HepG2 (cell line): Measurements from ENCODE around the gene EPHA3. TPM values are rescaled to one million over a fixed set of nuclear protein-coding genes. Genes with fewer than 3 reads are reported as not detected.

Source experiments
- ATAC-seq: fragments of 200-7000 bp; cut with Tn5 transposase; 3 replicates; pipeline ENCODE4 v1.9.1; 2020; ENCODE audit warnings: mild to moderate bottlenecking, moderate library complexity
- BruUV-seq: library from RNA; stranded (reverse); fragments of 400-500 nt; replicated peaks from 2 replicates; lab custom pipeline; 2021; lab: Mats Ljungman, UMichigan
- CTCF ChIA-PET: fragments of 300-600 bp; formaldehyde crosslinking; extraction: SDS; loops from one replicate; lab custom pipeline; 2021; ENCODE audit warnings: low total read pairs, inconsistent platforms, low intra/inter-chr PET ratio; lab: Yijun Ruan, JAX
- POLR2A ChIA-PET: fragments of 350-600 bp; sonication (Branson Sonifier 250); formaldehyde crosslinking; loops from one replicate; lab custom pipeline; 2020; ENCODE audit warnings: antibody characterized with exemption, inconsistent platforms; lab: Yijun Ruan, JAX
- DNase-seq: peaks from one replicate; pipeline ENCODE4 v3.0.0-alpha.2; 2015; ENCODE audit warnings: low spot score
- FAIRE-seq: peaks from 3 replicates; lab custom pipeline; 2011; peaks lifted over from hg19 to GRCh38; lab: Jason Lieb, UNC
- H2AFZ ChIP-seq: one replicate; pipeline ENCODE4 v1.6.1; 2011; ENCODE audit warnings: low read length, inconsistent platforms
- H3K27ac ChIP-seq: fragments of 300-600 bp; 3 replicates; pipeline ENCODE4 v1.8.0; 2011; ENCODE audit warnings: mixed run types, mild to moderate bottlenecking, mixed read lengths, low read length, inconsistent platforms; ENCODE audit not compliant: insufficient read depth; ENCODE audit errors: extremely low read length
- H3K27me3 ChIP-seq, 2 experiments: fragments of 200-600 bp in 1 of 2; 2 replicates in 1 of 2; 3 replicates in 1 of 2; pipeline versions ENCODE4 v1.6.0 to v1.8.0; 2011; ENCODE audit warnings: low read length in 2 of 2, mild to moderate bottlenecking in 2 of 2, moderate library complexity in 2 of 2, inconsistent platforms in 1 of 2; ENCODE audit not compliant: insufficient read depth in 2 of 2, control insufficient read depth in 1 of 2
- H3K36me3 ChIP-seq, 2 experiments: fragments of 200-600 bp in 1 of 2; replicated peaks in 1 of 2; 2 replicates in 1 of 2; 3 replicates in 1 of 2; pipeline versions ENCODE4 v1.5.1 to v1.8.0; 2011; ENCODE audit warnings: low read length in 2 of 2, inconsistent platforms in 1 of 2; ENCODE audit not compliant: insufficient read depth in 2 of 2, control insufficient read depth in 1 of 2
- H3K4me1 ChIP-seq: 2 replicates; pipeline ENCODE4 v1.5.1; 2012; ENCODE audit warnings: low read length, inconsistent platforms; ENCODE audit not compliant: insufficient read depth
- H3K4me2 ChIP-seq: 2 replicates; pipeline ENCODE4 v1.6.0; 2011; ENCODE audit warnings: low read depth, low read length, inconsistent platforms
- H3K4me3 ChIP-seq, 3 experiments: fragments of 200-600 bp in 1 of 3; sonication (generic), shearing (Covaris generic) in 1 of 3; replicated peaks in 1 of 3; 2 replicates each; pipeline ENCODE4 v1.5.1; 2011 to 2016; ENCODE audit warnings: low read length in 3 of 3, inconsistent platforms in 2 of 3, low read depth in 2 of 3, mild to moderate bottlenecking in 2 of 3, control low read depth in 1 of 3, mixed read lengths in 1 of 3; ENCODE audit not compliant: insufficient read depth in 1 of 3
- H3K79me2 ChIP-seq: one replicate; pipeline ENCODE4 v1.6.1; 2011; ENCODE audit warnings: low read length, inconsistent platforms; ENCODE audit not compliant: insufficient read depth
- H3K9ac ChIP-seq: 2 replicates; pipeline ENCODE4 v1.6.0; 2011; ENCODE audit warnings: mild to moderate bottlenecking, low read depth, low read length, inconsistent platforms; ENCODE audit not compliant: insufficient read depth
- H3K9me3 ChIP-seq: 2 replicates; pipeline ENCODE4 v1.5.1; 2012; ENCODE audit warnings: mild to moderate bottlenecking, low read length
- H4K20me1 ChIP-seq: 2 replicates; pipeline ENCODE4 v1.6.0; 2011; ENCODE audit warnings: inconsistent platforms, mild to moderate bottlenecking, low read length, moderate library complexity; ENCODE audit not compliant: insufficient read depth
- EEA1 ChIP-seq: sonication (generic); formaldehyde crosslinking; IDR thresholded peaks from 2 replicates; pipeline ENCODE4 v1.5.1; 2020; ENCODE audit warnings: mild to moderate bottlenecking, missing genetic modification reagents, borderline replicate concordance
- FOXA1 ChIP-seq, 2 experiments: fragments of 450-650 bp in 1 of 2; sonication (generic) in 1 of 2; formaldehyde crosslinking in 1 of 2; IDR thresholded peaks; 2 replicates each; pipeline versions ENCODE4 v1.4.0 to v1.6.1; 2016 to 2020; ENCODE audit warnings: missing genetic modification reagents in 1 of 2
- FOXO4 ChIP-seq: sonication (generic); formaldehyde crosslinking; conservative IDR thresholded peaks from 2 replicates; pipeline ENCODE4 v1.8.1; 2023; ENCODE audit warnings: missing genetic modification reagents
- ISL2 ChIP-seq: sonication (generic); formaldehyde crosslinking; IDR thresholded peaks from 2 replicates; pipeline ENCODE4 v1.5.0; 2020; ENCODE audit warnings: missing genetic modification reagents
- NFE2L2 ChIP-seq: fragments of 150-350 bp; IDR thresholded peaks from 2 replicates; pipeline ENCODE4 v1.6.1; 2014; ENCODE audit warnings: low read length
- ZNF263 ChIP-seq: sonication (generic); formaldehyde crosslinking; IDR thresholded peaks from 2 replicates; pipeline ENCODE4 v1.4.0; 2020; ENCODE audit warnings: missing genetic modification reagents
- ZNF318 ChIP-seq: sonication (generic); formaldehyde crosslinking; IDR thresholded peaks from 2 replicates; pipeline ENCODE4 v1.4.0; 2020; ENCODE audit warnings: mild to moderate bottlenecking, missing genetic modification reagents
- ZSCAN25 ChIP-seq: sonication (generic); formaldehyde crosslinking; IDR thresholded peaks from 2 replicates; pipeline ENCODE4 v1.8.0; 2022; ENCODE audit warnings: mild to moderate bottlenecking, missing genetic modification reagents
- ZSCAN31 ChIP-seq: sonication (generic); formaldehyde crosslinking; IDR thresholded peaks from 2 replicates; pipeline ENCODE4 v1.5.0; 2020; ENCODE audit warnings: low read depth, mild to moderate bottlenecking, missing genetic modification reagents
- in situ Hi-C: cut with HindIII; loops from 2 replicates; pipeline ENCODE4 v1.10.0; 2017; ENCODE audit warnings: low pct_unique_long_range_greater_than_20kb; ENCODE audit not compliant: extremely low pct_ligation_motif_present
- intact Hi-C: fragments of 100-400 bp; cut with micrococcal nuclease; formaldehyde crosslinking; loops from one replicate; pipeline ENCODE4 v1.10.0; 2022; ENCODE audit not compliant: unreplicated experiment
- polyA plus RNA-seq, 8 experiments: library from polyadenylated mRNA; depleted of rRNA in 3 of 8; stranded (reverse) in 7 of 8; unstranded in 1 of 8; fragments of >200 nt; fragmentation: Illumina TruSeq in 4 of 8; extraction: Trizol in 4 of 8; gene quantifications; 2 replicates each; pipeline versions ENCODE4 v1.2.1 to v1.2.3, GENCODE V29; 2011 to 2016; ENCODE audit warnings: low read depth in 4 of 8, missing spikeins in 1 of 8, mixed read lengths in 1 of 8; ENCODE audit not compliant: insufficient read depth in 1 of 8
- total RNA-seq, 5 experiments: library from RNA; depleted of rRNA; stranded (reverse); fragments of >200 nt; fragmentation: Illumina TruSeq; extraction: Trizol; gene quantifications; 2 replicates each; pipeline ENCODE4 v1.2.3, GENCODE V29; 2016; ENCODE audit warnings: low read depth in 1 of 5
- TF ChIP-seq, protein P1 (sequence below): sonication (generic); formaldehyde crosslinking; IDR thresholded peaks from 2 replicates; pipeline ENCODE4 v1.5.0; 2020; ENCODE audit warnings: mild to moderate bottlenecking, missing genetic modification reagents, borderline replicate concordance

The EPHA3 gene
- total and polyA plus RNA-seq, 2 of the 13 experiments (the other 11 are each of a cell fraction or from before 2014, with no cell fraction given), result 0.01 TPM; not detected in 1

GRCh38 chr3:89353465-89353864 is 246.0 kb downstream of the EPHA3 start (continued):
- TF ChIP-seq ZNF318 (CRISPR knock-in tag), result no peak
- no peak for TF ChIP-seq NFE2L2
- TF ChIP-seq FOXO4, result no peak
- TF ChIP-seq, all 625 proteins: peak for 1

- no peak overlapping the region for H3K9ac ChIP-seq
- CTCF ChIA-PET, result no interaction called here
- no peak overlapping the region for H3K4me2 ChIP-seq
- in situ Hi-C loops, result no loop called here
- DNase-seq (no peak), FAIRE-seq (no peak), ATAC-seq (no peak)
- no peaks in the 10 kb centered on the region for H3K9me3 ChIP-seq
- H4K20me1 ChIP-seq, result no peaks in the 10 kb centered on the region
- no peak overlapping the region for H3K4me3 ChIP-seq
- intact Hi-C loops, result loop anchor here (10.0 kb wide), 1 partner anchor 47 kb away; no protein-coding TSS in a partner anchor
- no peaks in the 10 kb centered on the region; a peak in 1 of 5 replicates for H3K27me3 ChIP-seq
- H3K36me3 ChIP-seq, result no peaks in the 10 kb centered on the region
- H3K27ac ChIP-seq, result no peak overlapping the region
- no peaks in the 10 kb centered on the region for H3K79me2 ChIP-seq
- BruUV-seq, result no TSS peak
- H2AFZ ChIP-seq, result no peak overlapping the region
- POLR2A ChIA-PET, result no interaction called here
- no peaks in the 10 kb centered on the region for H3K4me1 ChIP-seq
- TF ChIP-seq ZSCAN31 (CRISPR knock-in tag), result no peak
- TF ChIP-seq, protein P1, sequence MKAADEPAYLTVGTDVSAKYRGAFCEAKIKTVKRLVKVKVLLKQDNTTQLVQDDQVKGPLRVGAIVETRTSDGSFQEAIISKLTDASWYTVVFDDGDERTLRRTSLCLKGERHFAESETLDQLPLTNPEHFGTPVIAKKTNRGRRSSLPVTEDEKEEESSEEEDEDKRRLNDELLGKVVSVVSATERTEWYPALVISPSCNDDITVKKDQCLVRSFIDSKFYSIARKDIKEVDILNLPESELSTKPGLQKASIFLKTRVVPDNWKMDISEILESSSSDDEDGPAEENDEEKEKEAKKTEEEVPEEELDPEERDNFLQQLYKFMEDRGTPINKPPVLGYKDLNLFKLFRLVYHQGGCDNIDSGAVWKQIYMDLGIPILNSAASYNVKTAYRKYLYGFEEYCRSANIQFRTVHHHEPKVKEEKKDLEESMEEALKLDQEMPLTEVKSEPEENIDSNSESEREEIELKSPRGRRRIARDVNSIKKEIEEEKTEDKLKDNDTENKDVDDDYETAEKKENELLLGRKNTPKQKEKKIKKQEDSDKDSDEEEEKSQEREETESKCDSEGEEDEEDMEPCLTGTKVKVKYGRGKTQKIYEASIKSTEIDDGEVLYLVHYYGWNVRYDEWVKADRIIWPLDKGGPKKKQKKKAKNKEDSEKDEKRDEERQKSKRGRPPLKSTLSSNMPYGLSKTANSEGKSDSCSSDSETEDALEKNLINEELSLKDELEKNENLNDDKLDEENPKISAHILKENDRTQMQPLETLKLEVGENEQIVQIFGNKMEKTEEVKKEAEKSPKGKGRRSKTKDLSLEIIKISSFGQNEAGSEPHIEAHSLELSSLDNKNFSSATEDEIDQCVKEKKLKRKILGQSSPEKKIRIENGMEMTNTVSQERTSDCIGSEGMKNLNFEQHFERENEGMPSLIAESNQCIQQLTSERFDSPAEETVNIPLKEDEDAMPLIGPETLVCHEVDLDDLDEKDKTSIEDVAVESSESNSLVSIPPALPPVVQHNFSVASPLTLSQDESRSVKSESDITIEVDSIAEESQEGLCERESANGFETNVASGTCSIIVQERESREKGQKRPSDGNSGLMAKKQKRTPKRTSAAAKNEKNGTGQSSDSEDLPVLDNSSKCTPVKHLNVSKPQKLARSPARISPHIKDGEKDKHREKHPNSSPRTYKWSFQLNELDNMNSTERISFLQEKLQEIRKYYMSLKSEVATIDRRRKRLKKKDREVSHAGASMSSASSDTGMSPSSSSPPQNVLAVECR (CRISPR knock-in tag), result no peak
- no peak for TF ChIP-seq ZNF263 (CRISPR knock-in tag)
- TF ChIP-seq FOXA1 (IDR thresholded peaks at IDR 0.05), result no peak
- no peak for TF ChIP-seq FOXA1 (CRISPR knock-in tag; IDR thresholded peaks at IDR 0.05)
- no peak for TF ChIP-seq EEA1 (CRISPR knock-in tag)
- no peak for TF ChIP-seq ZSCAN25 (CRISPR knock-in tag)
- TF ChIP-seq ISL2 (CRISPR knock-in tag), result no peak
Measured at GRCh38 chr3:89358281-89358680, 250.9 kb downstream of the EPHA3 start.
